Neutrophil (primary cell): ENCODE results near the gene PCDHB16.
"Not testable (repeated sequence)": the region's sequence is repeated elsewhere in the genome, so short reads cannot be mapped to it uniquely, and the experiment has no call there.

Source experiments
- H3K27ac ChIP-seq: fragments of 200-600 bp; sonication (generic); 2 replicates; pipeline ENCODE4 v1.5.1; 2016; ENCODE audit warnings: mild to moderate bottlenecking, moderate library complexity
- H3K27me3 ChIP-seq: fragments of 200-600 bp; sonication (generic); 2 replicates; pipeline ENCODE4 v1.6.0; 2016; ENCODE audit warnings: mild to moderate bottlenecking
- H3K36me3 ChIP-seq: fragments of 200-600 bp; sonication (generic); 2 replicates; pipeline ENCODE4 v1.5.1; 2017
- H3K4me1 ChIP-seq, 2 experiments: fragments of 200-600 bp in 1 of 2; sonication (generic) in 1 of 2; 1 replicate in 1 of 2; 2 replicates in 1 of 2; pipeline versions ENCODE4 v1.5.1 to v1.6.1; 2013 to 2016; ENCODE audit warnings: low read depth in 1 of 2, low read length in 1 of 2, mild to moderate bottlenecking in 1 of 2, moderate library complexity in 1 of 2; ENCODE audit not compliant: control insufficient read depth in 1 of 2, insufficient read depth in 1 of 2
- H3K4me3 ChIP-seq, 2 experiments: fragments of 200-600 bp in 1 of 2; sonication (generic) in 1 of 2; 1 replicate in 1 of 2; 2 replicates in 1 of 2; pipeline ENCODE4 v1.5.1; 2013 to 2016; ENCODE audit warnings: low read depth in 1 of 2, low read length in 1 of 2, mild to moderate bottlenecking in 1 of 2, moderate library complexity in 1 of 2
- H3K9me3 ChIP-seq: fragments of 200-600 bp; sonication (generic); 2 replicates; pipeline ENCODE4 v1.5.1; 2016
- CTCF ChIP-seq: fragments of 200-600 bp; sonication (generic); IDR thresholded peaks from 2 replicates; pipeline ENCODE4 v1.5.1; 2016; ENCODE audit warnings: antibody characterized with exemption

Gene PCDHB16

GRCh38 chr5:141223112-141223783, 41.1 kb downstream of the PCDHB16 start, which contains the start of gene PCDHB14:
TSS of gene PCDHB14 (plus strand) at chr5:141223343. CDS start at chr5:141223506, 163 bp downstream.
- no peak within 1 kb of the TSS for H3K27ac ChIP-seq
- H3K36me3 ChIP-seq = no peaks in the 10 kb centered on the region
- peaks cover 36% of the 10 kb centered on the region for H3K27me3 ChIP-seq
- H3K4me1 ChIP-seq = no peaks in the 10 kb centered on the region
- no peak for TF ChIP-seq CTCF
- no peaks in the 10 kb centered on the region for H3K9me3 ChIP-seq
- H3K4me3 ChIP-seq = no peak within 1 kb of the TSS

- H3K4me1 ChIP-seq, H3K36me3 ChIP-seq, H3K4me3 ChIP-seq, H3K27ac ChIP-seq, H3K9me3 ChIP-seq: not testable (repeated sequence)
- peaks cover 36% of the 10 kb centered on the region for H3K27me3 ChIP-seq
Measured at GRCh38 chr5:141224844-141225243, 42.7 kb downstream of the PCDHB16 start.

- H3K4me1 ChIP-seq, H3K27ac ChIP-seq, H3K36me3 ChIP-seq, H3K4me3 ChIP-seq, H3K9me3 ChIP-seq: not testable (repeated sequence)
- H3K27me3 ChIP-seq = peaks cover 36% of the 10 kb centered on the region
Measured at GRCh38 chr5:141225421-141225820, 43.2 kb downstream of the PCDHB16 start.

GRCh38 chr5:141234109-141234667, 52.0 kb downstream of the PCDHB16 start:
- peaks cover 36% of the 10 kb centered on the region for H3K27me3 ChIP-seq
- no peak overlapping the region for H3K27ac ChIP-seq
- H3K9me3 ChIP-seq = peaks cover 24% of the 10 kb centered on the region
- H3K36me3 ChIP-seq = no peaks in the 10 kb centered on the region
- no peak for TF ChIP-seq CTCF
- H3K4me1 ChIP-seq = no peaks in the 10 kb centered on the region
- no peak overlapping the region for H3K4me3 ChIP-seq
